LNCAP (cell line): ENCODE measurements around the gene RBMXL3.
A peak's percentile ranks its signal among the peaks of the same experiment; 100 is the strongest.

Experiments
- CTCF ChIP-seq: fragments of 450-650 bp; IDR thresholded peaks from 2 replicates; pipeline ENCODE4 v1.5.1; 2017; ENCODE audit warnings: mild to moderate bottlenecking

Gene RBMXL3

GRCh38 chrX:115226929-115227328, 37.7 kb downstream of the RBMXL3 start:
- TF ChIP-seq CTCF = 0 out of 2 replicates have a peak, but pooled peaks have one; percentile 25

- no peak for TF ChIP-seq CTCF
These were observed 40.3 kb downstream of the RBMXL3 start for GRCh38 chrX:115229337-115230003.

- no peak for TF ChIP-seq CTCF
These were observed 43.8 kb downstream of the RBMXL3 start for GRCh38 chrX:115232933-115233496.

- TF ChIP-seq CTCF = no peak
These were observed 44.6 kb downstream of the RBMXL3 start, which contains the start of gene LRCH2 for GRCh38 chrX:115233497-115234455. LRCH2 (minus strand) TSS chrX:115234096; CDS start chrX:115234041, 55 bp downstream.

GRCh38 chrX:115234461-115234860, 45.3 kb downstream of the RBMXL3 start:
- TF ChIP-seq CTCF = no peak

- no peak for TF ChIP-seq CTCF
These were observed 47.4 kb downstream of the RBMXL3 start for GRCh38 chrX:115236560-115236959.

GRCh38 chrX:115237056-115237455, 47.8 kb downstream of the RBMXL3 start:
- no peak for TF ChIP-seq CTCF
